Epithelial cell of esophagus (primary cell): Measurements from ENCODE around the gene SNX30.

ENCODE experiments used
- DNase-seq: peaks from one replicate; pipeline ENCODE4 v3.0.0; 2010; ENCODE audit warnings: low read depth
- H3K4me3 ChIP-seq: 2 replicates; pipeline ENCODE4 v1.5.1; 2011; ENCODE audit warnings: mild to moderate bottlenecking, low read length, control low read depth
- CTCF ChIP-seq: IDR thresholded peaks from 2 replicates; pipeline ENCODE4 v1.5.1; 2011; ENCODE audit warnings: low read depth, mild to moderate bottlenecking, low read length, control low read depth, inconsistent platforms; ENCODE audit not compliant: insufficient read depth; ENCODE audit errors: missing control alignments

Gene SNX30

GRCh38 chr9:112819635-112820496 lies 69.3 kb downstream of the SNX30 start:
- peak; percentile 72 for DNase-seq
- peak; percentile 84 for TF ChIP-seq CTCF
- no peak overlapping the region for H3K4me3 ChIP-seq

- peak; percentile 54 for DNase-seq
- H3K4me3 ChIP-seq, result no peak overlapping the region
- TF ChIP-seq CTCF, result no peak
These were observed 70.3 kb downstream of the SNX30 start for GRCh38 chr9:112820881-112821280.

- DNase-seq, result no peak
- H3K4me3 ChIP-seq, result no peak overlapping the region
- TF ChIP-seq CTCF, result no peak
These were observed 72.1 kb downstream of the SNX30 start for GRCh38 chr9:112822618-112823017.

GRCh38 chr9:112823257-112823656 lies 72.7 kb downstream of the SNX30 start:
- DNase-seq, result no peak
- TF ChIP-seq CTCF, result no peak
- H3K4me3 ChIP-seq, result no peak overlapping the region

- DNase-seq, result peak; percentile 16
- H3K4me3 ChIP-seq, result no peak overlapping the region
- TF ChIP-seq CTCF, result no peak
These were observed 80.8 kb downstream of the SNX30 start for GRCh38 chr9:112831281-112831851.

GRCh38 chr9:112831969-112832368 lies 81.4 kb downstream of the SNX30 start:
- TF ChIP-seq CTCF, result no peak
- H3K4me3 ChIP-seq, result no peak overlapping the region
- DNase-seq, result no peak
